HL-60/S4 treated with phorbol 12-myristate 13-acetate at 8.2 ng/mL for 4 days and 3 days (cell line): ENCODE measurements around the gene KIF18B.

Experiments used
- in situ Hi-C: fragments of 300-500 bp; cut with MboI; formaldehyde crosslinking; loops from 2 replicates; pipeline ENCODE4 v1.15.0; 2022; ENCODE audit warnings: low sequenced_read_pairs

The KIF18B gene

GRCh38 chr17:44941712-44942331, 5.8 kb downstream of the KIF18B start:
- in situ Hi-C loops: no loop called here

GRCh38 chr17:44940768-44941167, 6.8 kb downstream of the KIF18B start:
- in situ Hi-C loops: no loop called here

- in situ Hi-C loops: no loop called here
These were observed 7.3 kb downstream of the KIF18B start for GRCh38 chr17:44940317-44940716.

- in situ Hi-C loops: no loop called here
These were observed 12.5 kb downstream of the KIF18B start for GRCh38 chr17:44935116-44935515.

- in situ Hi-C loops: no loop called here
These were observed 12.8 kb downstream of the KIF18B start for GRCh38 chr17:44934745-44935105.

GRCh38 chr17:44933824-44934744, 13.5 kb downstream of the KIF18B start:
- in situ Hi-C loops: no loop called here

GRCh38 chr17:44932787-44933097, 14.8 kb downstream of the KIF18B start:
- in situ Hi-C loops: no loop called here

GRCh38 chr17:44932096-44932786, 15.3 kb downstream of the KIF18B start:
- in situ Hi-C loops: no loop called here

GRCh38 chr17:44931376-44931775, 16.2 kb downstream of the KIF18B start:
- in situ Hi-C loops: no loop called here

GRCh38 chr17:44930667-44931066, 16.9 kb downstream of the KIF18B start:
- in situ Hi-C loops: no loop called here

- in situ Hi-C loops: no loop called here
These were observed 18.4 kb downstream of the KIF18B start for GRCh38 chr17:44928950-44929720.

- in situ Hi-C loops: no loop called here
These were observed 19.4 kb downstream of the KIF18B start for GRCh38 chr17:44928136-44928535.

- in situ Hi-C loops: no loop called here
These were observed 19.9 kb downstream of the KIF18B start for GRCh38 chr17:44927696-44928095.

GRCh38 chr17:44926821-44927525, 20.6 kb downstream of the KIF18B start:
- in situ Hi-C loops: no loop called here

- in situ Hi-C loops: no loop called here
These were observed 21.6 kb downstream of the KIF18B start for GRCh38 chr17:44925731-44926697.

- in situ Hi-C loops: no loop called here
These were observed 23.4 kb downstream of the KIF18B start for GRCh38 chr17:44924107-44924544.

- in situ Hi-C loops: no loop called here
These were observed 24.7 kb downstream of the KIF18B start for GRCh38 chr17:44922746-44923470.

- in situ Hi-C loops: no loop called here
These were observed 25.4 kb downstream of the KIF18B start for GRCh38 chr17:44922136-44922535.
